ENCODE measurements around the gene CCT4. TPM values are rescaled to one million over a fixed set of nuclear protein-coding genes. Genes with fewer than 3 reads are reported as not detected.

CCT4 gene
- total RNA-seq, 2 donors from 2014 or later = 86.9 to 113 TPM

GRCh38 chr2:61832183-61832841, 56.1 kb downstream of the CCT4 start:
- DNase-seq (ENCODE audit: low spot score) = no peak
- intact Hi-C loops (cut with DNase I) = no loop called here

- intact Hi-C loops (cut with DNase I) = no loop called here
- no peak for DNase-seq (ENCODE audit: low spot score)
Measured at GRCh38 chr2:61822255-61822654, 66.2 kb downstream of the CCT4 start.

Other genes starting within 250 kb of the CCT4 start
- 1 to 10 TPM; 1.8 to 1.9 TPM for gene FAM161A, start 34.6 kb downstream of the CCT4 start, total RNA-seq
- 10 to 100 TPM; 33.0 to 35.1 TPM for gene COMMD1, start 17.0 kb upstream of the CCT4 start, total RNA-seq